GM19438 (cell line): Measurements from ENCODE around the gene ZBTB20.
A peak's percentile ranks its signal among the peaks of the same experiment; 100 is the strongest.

Source experiments
- ATAC-seq: cut with Tn5 transposase; IDR thresholded peaks from one replicate; pipeline ENCODE4 v1.9.1; 2021; ENCODE audit warnings: low read depth; ENCODE audit not compliant: unreplicated experiment

Gene ZBTB20

GRCh38 chr3:114800272-114801031 is 346.6 kb downstream of the ZBTB20 start:
- no peak for ATAC-seq

GRCh38 chr3:114799816-114800215 is 347.3 kb downstream of the ZBTB20 start:
- no peak for ATAC-seq

- ATAC-seq, result no peak
Measured at GRCh38 chr3:114796796-114797195, 350.3 kb downstream of the ZBTB20 start.

GRCh38 chr3:114794894-114795630 is 352.0 kb downstream of the ZBTB20 start:
- no peak for ATAC-seq

GRCh38 chr3:114792159-114792918 is 354.7 kb downstream of the ZBTB20 start:
- ATAC-seq, result no peak

- no peak for ATAC-seq
Measured at GRCh38 chr3:114790752-114791151, 356.3 kb downstream of the ZBTB20 start.

GRCh38 chr3:114789803-114790202 is 357.3 kb downstream of the ZBTB20 start:
- ATAC-seq, result no peak

GRCh38 chr3:114775395-114775794 is 371.7 kb downstream of the ZBTB20 start:
- no peak for ATAC-seq

- no peak for ATAC-seq
Measured at GRCh38 chr3:114770874-114771273, 376.2 kb downstream of the ZBTB20 start.

- no peak for ATAC-seq
Measured at GRCh38 chr3:114764056-114764492, 383.0 kb downstream of the ZBTB20 start.

- no peak for ATAC-seq
Measured at GRCh38 chr3:114762144-114762543, 384.9 kb downstream of the ZBTB20 start.

GRCh38 chr3:114760679-114761078 is 386.4 kb downstream of the ZBTB20 start:
- ATAC-seq, result no peak

- ATAC-seq, result no peak
Measured at GRCh38 chr3:114758831-114759699, 388.0 kb downstream of the ZBTB20 start.

- peak; percentile 65 for ATAC-seq
Measured at GRCh38 chr3:114756506-114757279, 390.4 kb downstream of the ZBTB20 start.

- ATAC-seq, result no peak
Measured at GRCh38 chr3:114746502-114746901, 400.6 kb downstream of the ZBTB20 start.

GRCh38 chr3:114745322-114746240 is 401.5 kb downstream of the ZBTB20 start:
- ATAC-seq, result no peak

- ATAC-seq, result no peak
Measured at GRCh38 chr3:114743746-114744485, 403.2 kb downstream of the ZBTB20 start.

- no peak for ATAC-seq
Measured at GRCh38 chr3:114741066-114741465, 406.0 kb downstream of the ZBTB20 start.
